A673 (cell line): Measurements from ENCODE around the gene ENOX1. TPM values are rescaled to one million over a fixed set of nuclear protein-coding genes. Genes with fewer than 3 reads are reported as not detected.
"Not testable (repeated sequence)": the region's sequence is repeated elsewhere in the genome, so short reads cannot be mapped to it uniquely, and the experiment has no call there.

Experiments used
- BruUV-seq: library from RNA; stranded (reverse); fragments of 400-500 nt; replicated peaks from 2 replicates; lab custom pipeline; 2021; lab: Mats Ljungman, UMichigan
- CTCF ChIA-PET: fragments of 300-600 bp; sonication (Branson Sonifier 250); formaldehyde crosslinking; loops from one replicate; lab custom pipeline; 2022; ENCODE audit warnings: antibody characterized with exemption; lab: Charles Lee
- POLR2A ChIA-PET: fragments of 300-600 bp; sonication (Branson Sonifier 250); formaldehyde crosslinking; loops from one replicate; lab custom pipeline; 2022; ENCODE audit warnings: antibody characterized with exemption; ENCODE audit not compliant: low non-redundant PET; lab: Charles Lee
- DNase-seq: peaks from one replicate; pipeline ENCODE4 v3.0.0-alpha.2; 2015; ENCODE audit warnings: low spot score
- H3K27ac ChIP-seq: fragments of 200-600 bp; sonication (generic); 2 replicates; pipeline ENCODE4 v1.5.1; 2016; ENCODE audit warnings: mixed run types, low read depth, mild to moderate bottlenecking, mixed read lengths, antibody characterized with exemption, low read length; ENCODE audit not compliant: poor library complexity, severe bottlenecking
- H3K27me3 ChIP-seq: fragments of 200-600 bp; sonication (generic); replicated peaks from 2 replicates; pipeline ENCODE4 v1.6.1; 2017; ENCODE audit warnings: mixed run types, low read depth, mild to moderate bottlenecking, mixed read lengths, antibody characterized with exemption, low read length; ENCODE audit not compliant: insufficient read depth, poor library complexity
- H3K36me3 ChIP-seq: fragments of 200-600 bp; sonication (generic); 2 replicates; pipeline ENCODE4 v1.6.1; 2016; ENCODE audit warnings: mixed run types, mild to moderate bottlenecking, mixed read lengths, antibody characterized with exemption, low read length; ENCODE audit not compliant: insufficient read depth, poor library complexity, severe bottlenecking
- H3K4me1 ChIP-seq: fragments of 200-600 bp; sonication (generic); 2 replicates; pipeline ENCODE4 v1.6.1; 2017; ENCODE audit warnings: mixed run types, mild to moderate bottlenecking, mixed read lengths, antibody characterized with exemption, low read length; ENCODE audit not compliant: insufficient read depth, poor library complexity, severe bottlenecking
- H3K4me3 ChIP-seq: fragments of 200-600 bp; sonication (generic); 2 replicates; pipeline ENCODE4 v1.5.1; 2016; ENCODE audit warnings: low read depth, mixed run types, mild to moderate bottlenecking, mixed read lengths, low read length; ENCODE audit not compliant: poor library complexity, severe bottlenecking
- H3K9me3 ChIP-seq: fragments of 200-600 bp; sonication (generic); 2 replicates; pipeline ENCODE4 v1.6.1; 2016; ENCODE audit warnings: mixed run types, low read depth, mild to moderate bottlenecking, mixed read lengths, antibody characterized with exemption, low read length; ENCODE audit not compliant: poor library complexity, severe bottlenecking
- EZH2 ChIP-seq: fragments of 200-600 bp; sonication (generic); IDR thresholded peaks from 2 replicates; pipeline ENCODE4 v1.6.1; 2017; ENCODE audit warnings: borderline replicate concordance, low read depth, mild to moderate bottlenecking, mixed read lengths, antibody characterized with exemption, low read length; ENCODE audit not compliant: poor library complexity, severe bottlenecking
- intact Hi-C: fragments of 100-400 bp; cut with micrococcal nuclease; formaldehyde crosslinking; loops from one replicate; pipeline ENCODE4 v1.10.0; 2022; ENCODE audit not compliant: unreplicated experiment
- total RNA-seq: library from RNA; stranded (reverse); gene quantifications from 2 replicates; pipeline ENCODE4 v1.2.3, GENCODE V29; 2021
- TF ChIP-seq, protein P1 (sequence below): fragments of 300-800, 200-600 bp; sonication (generic); conservative IDR thresholded peaks from 2 replicates; pipeline ENCODE4 v1.5.1; 2017; ENCODE audit warnings: low read depth, mild to moderate bottlenecking, antibody characterized with exemption, low read length, moderate library complexity, mixed read lengths

The ENOX1 gene
- total RNA-seq, 1 experiment from 2014 or later: 4.4 TPM

GRCh38 chr13:43354153-43354945 is 432.4 kb downstream of the ENOX1 start:
- Histone ChIP-seq H3K27me3 (no peaks in the 10 kb centered on the region), H3K4me1 (peaks cover 15% of the 10 kb centered on the region), H3K9me3 (no peaks in the 10 kb centered on the region), H3K4me3 (no peak overlapping the region), H3K27ac (no peak overlapping the region), H3K36me3 (no peaks in the 10 kb centered on the region)
- intact Hi-C loops: no loop called here
- ChIA-PET CTCF (no interaction called here), POLR2A (interaction anchor here (0.6 kb wide), 1 partner anchor 69 kb away, joined by 4 read pairs; no protein-coding TSS in a partner anchor)
- no peak for DNase-seq
- TF ChIP-seq EZH2: no peak
- TF ChIP-seq, protein P1, sequence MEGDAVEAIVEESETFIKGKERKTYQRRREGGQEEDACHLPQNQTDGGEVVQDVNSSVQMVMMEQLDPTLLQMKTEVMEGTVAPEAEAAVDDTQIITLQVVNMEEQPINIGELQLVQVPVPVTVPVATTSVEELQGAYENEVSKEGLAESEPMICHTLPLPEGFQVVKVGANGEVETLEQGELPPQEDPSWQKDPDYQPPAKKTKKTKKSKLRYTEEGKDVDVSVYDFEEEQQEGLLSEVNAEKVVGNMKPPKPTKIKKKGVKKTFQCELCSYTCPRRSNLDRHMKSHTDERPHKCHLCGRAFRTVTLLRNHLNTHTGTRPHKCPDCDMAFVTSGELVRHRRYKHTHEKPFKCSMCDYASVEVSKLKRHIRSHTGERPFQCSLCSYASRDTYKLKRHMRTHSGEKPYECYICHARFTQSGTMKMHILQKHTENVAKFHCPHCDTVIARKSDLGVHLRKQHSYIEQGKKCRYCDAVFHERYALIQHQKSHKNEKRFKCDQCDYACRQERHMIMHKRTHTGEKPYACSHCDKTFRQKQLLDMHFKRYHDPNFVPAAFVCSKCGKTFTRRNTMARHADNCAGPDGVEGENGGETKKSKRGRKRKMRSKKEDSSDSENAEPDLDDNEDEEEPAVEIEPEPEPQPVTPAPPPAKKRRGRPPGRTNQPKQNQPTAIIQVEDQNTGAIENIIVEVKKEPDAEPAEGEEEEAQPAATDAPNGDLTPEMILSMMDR: no peak
- BruUV-seq: no TSS peak

DNA sequence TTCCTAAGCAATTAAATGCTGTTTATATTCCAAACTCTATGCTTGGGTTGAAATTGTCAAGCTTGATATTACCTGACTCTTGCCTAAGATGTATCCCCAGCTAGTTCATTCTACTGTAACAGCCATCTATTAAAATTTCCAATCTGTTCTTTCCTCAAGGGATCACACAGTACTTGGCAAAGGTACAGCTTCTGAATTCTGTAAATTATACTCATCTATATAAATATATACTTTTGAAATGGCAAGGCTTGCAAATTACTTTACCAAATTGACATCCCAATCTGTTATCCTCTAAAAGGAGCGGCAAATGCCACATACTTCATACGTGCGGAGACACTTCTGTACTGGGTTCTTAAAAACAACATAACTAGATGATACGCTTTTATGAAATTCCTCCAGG is 433.1 kb downstream of the ENOX1 start:
- TF ChIP-seq, protein P1: no peak
- no peak for TF ChIP-seq EZH2
- H3K27me3 ChIP-seq: no peaks in the 10 kb centered on the region
- intact Hi-C loops: no loop called here
- no TSS peak for BruUV-seq
- no peak overlapping the region for H3K4me3 ChIP-seq
- no peaks in the 10 kb centered on the region for H3K36me3 ChIP-seq
- no peaks in the 10 kb centered on the region for H3K9me3 ChIP-seq
- peaks cover 20% of the 10 kb centered on the region for H3K4me1 ChIP-seq
- ChIA-PET POLR2A (no interaction called here), CTCF (no interaction called here)
- H3K27ac ChIP-seq: no peak overlapping the region
- no peak for DNase-seq

DNA sequence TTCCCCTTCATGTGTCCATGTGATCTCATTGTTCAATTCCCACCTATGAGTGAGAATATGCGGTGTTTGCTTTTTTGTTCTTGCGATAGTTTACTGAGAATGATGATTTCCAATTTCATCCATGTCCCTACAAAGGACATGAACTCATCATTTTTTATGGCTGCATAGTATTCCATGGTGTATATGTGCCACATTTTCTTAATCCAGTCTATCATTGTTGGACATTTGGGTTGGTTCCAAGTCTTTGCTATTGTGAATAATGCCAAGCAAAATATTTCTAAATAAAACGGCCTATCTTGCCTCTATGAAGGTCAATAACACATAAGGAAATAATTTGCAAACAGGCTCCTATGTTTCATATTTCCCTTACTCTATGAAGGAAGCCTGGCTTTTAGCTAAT is 435.2 kb downstream of the ENOX1 start:
- H3K4me3 ChIP-seq, H3K9me3 ChIP-seq, intact Hi-C loops, CTCF ChIA-PET, H3K27ac ChIP-seq, POLR2A ChIA-PET, BruUV-seq, H3K27me3 ChIP-seq, DNase-seq, H3K36me3 ChIP-seq: not testable (repeated sequence)
- H3K4me1 ChIP-seq: peaks cover 23% of the 10 kb centered on the region
